ENCODE data around the gene TNFSF8.
A peak's percentile ranks its signal among the peaks of the same experiment; 100 is the strongest.

TNFSF8 gene, protein sequence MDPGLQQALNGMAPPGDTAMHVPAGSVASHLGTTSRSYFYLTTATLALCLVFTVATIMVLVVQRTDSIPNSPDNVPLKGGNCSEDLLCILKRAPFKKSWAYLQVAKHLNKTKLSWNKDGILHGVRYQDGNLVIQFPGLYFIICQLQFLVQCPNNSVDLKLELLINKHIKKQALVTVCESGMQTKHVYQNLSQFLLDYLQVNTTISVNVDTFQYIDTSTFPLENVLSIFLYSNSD

GRCh38 chr9:114930056-114930812 is at the start of gene TNFSF8:
Gene TNFSF8, minus strand, starts transcription at chr9:114930591. Its CDS starts 288 bp downstream, at chr9:114930303.
- Histone ChIP-seq H3K4me3 (ENCODE audit: low read length in 2 of 2) (peak within 1 kb of the TSS; percentile 41 to 66), H3K36me3 (ENCODE audit: control insufficient read depth in 2 of 2, insufficient read depth in 2 of 2, low read length in 2 of 2) (no peaks in the 10 kb centered on the region), H3K9ac (ENCODE audit: low read depth in 1 of 2, low read length in 2 of 2) (peak within 1 kb of the TSS; percentile 40 to 42), H3K27me3 (ENCODE audit: control insufficient read depth in 2 of 2, insufficient read depth in 2 of 2, low read length in 2 of 2) (peaks cover 0 to 3% of the 10 kb centered on the region in 2 donors), H3K9me3 (ENCODE audit: control insufficient read depth in 2 of 2, low read length in 2 of 2) (no peaks in the 10 kb centered on the region), H3K27ac (ENCODE audit: low read depth in 2 of 2, low read length in 2 of 2) (peak within 1 kb of the TSS; percentile 58 to 79), H3K4me1 (ENCODE audit: control insufficient read depth in 2 of 2, insufficient read depth in 2 of 2, low read length in 2 of 2) (no peaks in the 10 kb centered on the region)

GRCh38 chr9:114973216-114973615 is 42.8 kb upstream of the TNFSF8 start:
- Histone ChIP-seq H3K27ac (ENCODE audit: low read depth in 2 of 2, low read length in 2 of 2) (no peak overlapping the region), H3K27me3 (ENCODE audit: control insufficient read depth in 2 of 2, insufficient read depth in 2 of 2, low read length in 2 of 2) (peaks cover 0 to 3% of the 10 kb centered on the region in 2 donors), H3K4me3 (ENCODE audit: low read length in 2 of 2) (no peak overlapping the region), H3K36me3 (ENCODE audit: control insufficient read depth in 2 of 2, insufficient read depth in 2 of 2, low read length in 2 of 2) (no peaks in the 10 kb centered on the region), H3K4me1 (ENCODE audit: control insufficient read depth in 2 of 2, insufficient read depth in 2 of 2, low read length in 2 of 2) (no peaks in the 10 kb centered on the region), H3K9me3 (ENCODE audit: control insufficient read depth in 2 of 2, low read length in 2 of 2) (no peaks in the 10 kb centered on the region), H3K9ac (ENCODE audit: low read depth in 1 of 2, low read length in 2 of 2) (no peak overlapping the region)

- Histone ChIP-seq H3K27me3 (ENCODE audit: control insufficient read depth in 2 of 2, insufficient read depth in 2 of 2, low read length in 2 of 2) (peaks cover 0 to 3% of the 10 kb centered on the region in 2 donors), H3K9ac (ENCODE audit: low read depth in 1 of 2, low read length in 2 of 2) (no peak overlapping the region), H3K36me3 (ENCODE audit: control insufficient read depth in 2 of 2, insufficient read depth in 2 of 2, low read length in 2 of 2) (no peaks in the 10 kb centered on the region), H3K4me1 (ENCODE audit: control insufficient read depth in 2 of 2, insufficient read depth in 2 of 2, low read length in 2 of 2) (no peaks in the 10 kb centered on the region), H3K4me3 (ENCODE audit: low read length in 2 of 2) (no peak overlapping the region), H3K9me3 (ENCODE audit: control insufficient read depth in 2 of 2, low read length in 2 of 2) (no peaks in the 10 kb centered on the region), H3K27ac (ENCODE audit: low read depth in 2 of 2, low read length in 2 of 2) (no peak overlapping the region)
These were observed 42.2 kb upstream of the TNFSF8 start for GRCh38 chr9:114972510-114973136.

DNA sequence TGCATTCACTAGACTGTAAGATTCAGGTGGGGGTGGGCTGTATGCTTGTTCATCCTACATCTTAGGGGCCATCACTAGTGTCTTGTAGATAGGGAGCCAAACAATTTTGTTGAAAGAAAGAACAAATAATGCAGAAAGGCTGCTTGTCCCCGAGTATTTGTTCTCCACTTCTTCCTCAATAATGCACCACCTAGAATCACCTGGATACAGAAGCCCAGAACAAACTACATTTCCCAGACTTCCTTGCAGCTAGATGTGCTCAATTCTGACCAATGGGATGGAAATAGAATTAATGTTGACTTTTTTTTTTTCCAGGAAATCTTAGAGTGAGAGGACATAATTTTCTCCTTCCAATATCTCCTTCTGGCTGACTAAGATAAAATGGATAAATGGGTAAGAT is 38.9 kb upstream of the TNFSF8 start:
- Histone ChIP-seq H3K27ac (ENCODE audit: low read depth in 2 of 2, low read length in 2 of 2) (no peak overlapping the region), H3K9me3 (ENCODE audit: control insufficient read depth in 2 of 2, low read length in 2 of 2) (no peaks in the 10 kb centered on the region), H3K27me3 (ENCODE audit: control insufficient read depth in 2 of 2, insufficient read depth in 2 of 2, low read length in 2 of 2) (peaks cover 0 to 3% of the 10 kb centered on the region in 2 donors), H3K9ac (ENCODE audit: low read depth in 1 of 2, low read length in 2 of 2) (no peak overlapping the region), H3K4me3 (ENCODE audit: low read length in 2 of 2) (no peak overlapping the region), H3K36me3 (ENCODE audit: control insufficient read depth in 2 of 2, insufficient read depth in 2 of 2, low read length in 2 of 2) (no peaks in the 10 kb centered on the region), H3K4me1 (ENCODE audit: control insufficient read depth in 2 of 2, insufficient read depth in 2 of 2, low read length in 2 of 2) (no peaks in the 10 kb centered on the region)

DNA sequence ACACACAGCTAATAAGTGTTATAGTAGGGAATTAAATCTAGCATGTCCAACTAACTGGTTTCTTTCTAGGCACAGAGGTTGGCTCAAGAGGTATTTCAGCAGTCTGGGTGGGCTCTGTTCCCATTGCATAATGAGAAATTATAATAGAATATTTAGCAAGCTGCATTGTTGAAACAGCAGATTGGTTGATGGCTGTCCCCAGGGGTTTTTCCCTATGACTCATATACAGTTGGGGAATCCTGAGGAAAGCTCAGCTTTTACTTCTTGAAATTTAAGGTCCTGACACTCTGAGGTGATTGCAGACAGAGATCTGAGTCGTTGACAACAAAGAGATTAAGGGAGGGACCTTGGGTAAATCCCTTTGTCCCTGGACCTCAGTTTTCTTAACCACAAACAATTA is 38.3 kb upstream of the TNFSF8 start:
- Histone ChIP-seq H3K36me3 (ENCODE audit: control insufficient read depth in 2 of 2, insufficient read depth in 2 of 2, low read length in 2 of 2) (no peaks in the 10 kb centered on the region), H3K9ac (ENCODE audit: low read depth in 1 of 2, low read length in 2 of 2) (no peak overlapping the region), H3K27me3 (ENCODE audit: control insufficient read depth in 2 of 2, insufficient read depth in 2 of 2, low read length in 2 of 2) (peaks cover 0 to 3% of the 10 kb centered on the region in 2 donors), H3K4me3 (ENCODE audit: low read length in 2 of 2) (no peak overlapping the region), H3K4me1 (ENCODE audit: control insufficient read depth in 2 of 2, insufficient read depth in 2 of 2, low read length in 2 of 2) (no peaks in the 10 kb centered on the region), H3K9me3 (ENCODE audit: control insufficient read depth in 2 of 2, low read length in 2 of 2) (no peaks in the 10 kb centered on the region), H3K27ac (ENCODE audit: low read depth in 2 of 2, low read length in 2 of 2) (no peak overlapping the region)

DNA sequence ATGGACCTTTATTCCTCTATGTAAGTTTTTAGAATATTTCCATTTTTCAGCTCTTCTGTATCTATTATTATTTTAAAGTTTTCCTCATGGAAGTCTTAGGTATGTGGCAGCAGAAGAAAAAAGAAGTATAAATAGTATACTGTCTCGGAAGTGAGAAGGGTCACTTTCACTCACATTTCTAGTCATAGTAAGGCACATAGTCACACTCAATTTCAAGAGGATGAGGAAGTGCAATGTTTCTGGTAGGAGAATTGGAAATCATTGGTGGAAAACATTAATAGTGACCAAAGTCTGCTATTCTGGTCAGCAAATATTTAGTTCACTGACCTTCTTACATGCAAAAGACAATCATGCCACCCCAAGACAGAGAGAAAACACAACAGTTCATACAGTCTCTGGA is 35.2 kb upstream of the TNFSF8 start:
- Histone ChIP-seq H3K9me3 (ENCODE audit: control insufficient read depth in 2 of 2, low read length in 2 of 2) (peaks cover 0 to 2% of the 10 kb centered on the region in 2 donors), H3K9ac (ENCODE audit: low read depth in 1 of 2, low read length in 2 of 2) (no peak overlapping the region), H3K27ac (ENCODE audit: low read depth in 2 of 2, low read length in 2 of 2) (no peak overlapping the region), H3K4me3 (ENCODE audit: low read length in 2 of 2) (no peak overlapping the region), H3K27me3 (ENCODE audit: control insufficient read depth in 2 of 2, insufficient read depth in 2 of 2, low read length in 2 of 2) (peaks cover 0 to 3% of the 10 kb centered on the region in 2 donors), H3K36me3 (ENCODE audit: control insufficient read depth in 2 of 2, insufficient read depth in 2 of 2, low read length in 2 of 2) (no peaks in the 10 kb centered on the region), H3K4me1 (ENCODE audit: control insufficient read depth in 2 of 2, insufficient read depth in 2 of 2, low read length in 2 of 2) (no peaks in the 10 kb centered on the region)

GRCh38 chr9:114962809-114963208 is 32.4 kb upstream of the TNFSF8 start:
- no peak overlapping the region for H3K27ac ChIP-seq (ENCODE audit: low read depth in 2 of 2, low read length in 2 of 2)
- H3K4me1 ChIP-seq (ENCODE audit: control insufficient read depth in 2 of 2, insufficient read depth in 2 of 2, low read length in 2 of 2): no peaks in the 10 kb centered on the region
- no peaks in the 10 kb centered on the region for H3K36me3 ChIP-seq (ENCODE audit: control insufficient read depth in 2 of 2, insufficient read depth in 2 of 2, low read length in 2 of 2)
- H3K4me3 ChIP-seq (ENCODE audit: low read length in 2 of 2): no peak overlapping the region
- no peaks in the 10 kb centered on the region for H3K27me3 ChIP-seq (ENCODE audit: control insufficient read depth in 2 of 2, insufficient read depth in 2 of 2, low read length in 2 of 2)
- H3K9me3 ChIP-seq (ENCODE audit: control insufficient read depth in 2 of 2, low read length in 2 of 2): peaks cover 0 to 2% of the 10 kb centered on the region in 2 donors
- H3K9ac ChIP-seq (ENCODE audit: low read depth in 1 of 2, low read length in 2 of 2): no peak overlapping the region

DNA sequence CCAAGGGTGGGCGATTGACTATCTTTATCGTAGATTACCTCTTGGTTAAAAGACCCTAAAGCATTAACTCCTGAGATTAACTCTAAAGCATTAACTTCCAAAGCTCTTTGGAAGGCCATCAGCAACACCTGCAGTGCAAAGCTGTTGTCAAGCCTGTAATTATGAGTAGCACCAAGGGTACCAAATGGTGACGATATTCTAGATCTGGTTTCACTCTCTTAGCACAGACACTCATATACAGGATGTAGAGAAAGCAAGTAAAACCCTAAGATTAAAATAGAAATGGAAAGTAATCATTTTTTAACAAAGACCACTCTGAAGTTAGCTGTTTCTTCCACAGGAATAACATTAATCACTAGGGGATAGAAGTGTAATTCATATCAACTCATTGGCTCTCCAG is 29.9 kb upstream of the TNFSF8 start:
- H3K27me3 ChIP-seq (ENCODE audit: control insufficient read depth in 2 of 2, insufficient read depth in 2 of 2, low read length in 2 of 2): no peaks in the 10 kb centered on the region
- H3K4me3 ChIP-seq (ENCODE audit: low read length in 2 of 2): no peak overlapping the region
- H3K27ac ChIP-seq (ENCODE audit: low read depth in 2 of 2, low read length in 2 of 2): no peak overlapping the region
- peaks cover 0 to 2% of the 10 kb centered on the region in 2 donors for H3K9me3 ChIP-seq (ENCODE audit: control insufficient read depth in 2 of 2, low read length in 2 of 2)
- no peak overlapping the region for H3K9ac ChIP-seq (ENCODE audit: low read depth in 1 of 2, low read length in 2 of 2)
- no peaks in the 10 kb centered on the region for H3K4me1 ChIP-seq (ENCODE audit: control insufficient read depth in 2 of 2, insufficient read depth in 2 of 2, low read length in 2 of 2)
- no peaks in the 10 kb centered on the region for H3K36me3 ChIP-seq (ENCODE audit: control insufficient read depth in 2 of 2, insufficient read depth in 2 of 2, low read length in 2 of 2)

GRCh38 chr9:114958844-114959235 is 28.4 kb upstream of the TNFSF8 start:
- Histone ChIP-seq H3K36me3 (ENCODE audit: control insufficient read depth in 2 of 2, insufficient read depth in 2 of 2, low read length in 2 of 2) (no peaks in the 10 kb centered on the region), H3K27me3 (ENCODE audit: control insufficient read depth in 2 of 2, insufficient read depth in 2 of 2, low read length in 2 of 2) (no peaks in the 10 kb centered on the region), H3K27ac (ENCODE audit: low read depth in 2 of 2, low read length in 2 of 2) (no peak overlapping the region), H3K4me1 (ENCODE audit: control insufficient read depth in 2 of 2, insufficient read depth in 2 of 2, low read length in 2 of 2) (no peaks in the 10 kb centered on the region), H3K9ac (ENCODE audit: low read depth in 1 of 2, low read length in 2 of 2) (no peak overlapping the region), H3K4me3 (ENCODE audit: low read length in 2 of 2) (no peak overlapping the region), H3K9me3 (ENCODE audit: control insufficient read depth in 2 of 2, low read length in 2 of 2) (peaks cover 0 to 2% of the 10 kb centered on the region in 2 donors)

All from mucosa of rectum (tissue), 2 donors.